SK-N-MC (cell line): ENCODE results near the gene APEX2.

Experiments used
- EZH2 ChIP-seq: fragments of 200-600 bp; sonication (generic); IDR thresholded peaks from one replicate; pipeline ENCODE4 v1.6.1; 2017; ENCODE audit warnings: antibody characterized with exemption
- POLR2AphosphoS5 ChIP-seq: IDR thresholded peaks from 2 replicates; pipeline ENCODE4 v1.6.1; 2012; ENCODE audit warnings: mild to moderate bottlenecking, low read depth, low read length, borderline replicate concordance

- TF ChIP-seq POLR2AphosphoS5: no peak
- TF ChIP-seq EZH2: no peak
These were observed 5.4 kb upstream of the APEX2 start for GRCh38 chrX:54994668-54995351.
